ENCODE measurements around the gene ACOX1. TPM values are rescaled to one million over a fixed set of nuclear protein-coding genes. Genes with fewer than 3 reads are reported as not detected.

ACOX1 gene
- total and polyA plus RNA-seq, 10 donors = 6.3 to 60.2 (median 41.6) TPM

DNA sequence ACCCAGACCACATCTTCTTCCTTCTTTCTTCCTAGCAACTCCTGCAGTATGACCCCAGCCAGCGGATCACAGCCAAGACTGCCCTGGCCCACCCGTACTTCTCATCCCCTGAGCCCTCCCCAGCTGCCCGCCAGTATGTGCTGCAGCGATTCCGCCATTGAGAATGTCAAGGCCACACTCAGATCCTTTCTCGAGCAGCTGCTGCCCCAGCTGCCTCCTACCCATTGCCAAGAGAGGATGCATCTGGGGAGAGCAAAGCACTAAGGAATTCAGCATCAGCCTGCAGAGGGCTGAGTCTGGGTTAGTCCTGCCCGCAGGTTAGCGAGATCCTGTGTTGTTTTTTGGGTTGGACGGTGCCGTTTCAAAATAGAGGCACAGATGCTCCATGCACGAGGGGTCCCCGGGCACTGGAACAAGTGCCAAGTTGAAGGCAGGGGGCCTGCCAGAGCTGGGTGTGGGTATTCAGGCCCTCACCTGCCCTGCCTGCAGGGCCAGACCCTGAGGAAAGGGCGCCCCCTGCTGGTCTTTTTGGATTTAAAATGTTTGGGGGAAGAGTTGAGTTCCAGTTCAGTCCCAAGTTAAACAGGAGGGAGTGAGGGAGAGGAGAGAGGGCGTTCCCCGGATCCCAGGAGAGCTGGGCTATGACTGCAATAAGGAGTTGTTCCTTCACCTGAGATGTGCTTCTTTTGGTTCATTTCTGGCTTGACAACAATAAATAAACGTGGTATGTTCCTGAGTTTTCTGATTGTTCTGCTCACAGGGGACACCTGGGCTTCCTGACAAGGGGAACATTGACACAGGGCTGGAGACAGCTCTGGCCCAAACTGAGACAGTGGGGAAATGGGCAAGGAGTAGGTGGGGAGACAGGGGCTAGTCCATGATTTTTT is 26.5 kb upstream of the ACOX1 start:
- WGBS, 5 donors = 38 to 54% (median 47%) methylated on average over 13 to 16 of the region's 16 CpGs
- Histone ChIP-seq H3K36me3 (peaks cover 0 to 40% (median 0%) of the 10 kb centered on the region in 6 donors), H3K4me1 (peaks cover 7 to 36% (median 20%) of the 10 kb centered on the region in 6 donors), H3K4me3 (no peak overlapping the region), H3K27me3 (replicated peaks in 1 of 7) (no peaks in the 10 kb centered on the region), H3K27ac (peak overlapping the region in 3 of 8 donors; percentile 6 to 47 (median 21)), H3K9me3 (no peaks in the 10 kb centered on the region)
- DNase-seq = peak; percentile 93
- TF ChIP-seq POLR2A (IDR thresholded peaks at IDR 0.05) (no peak), POLR2AphosphoS5 (IDR thresholded peaks at IDR 0.05) (peak; percentile 50 to 83 (median 73))
- TF ChIP-seq, protein P1, sequence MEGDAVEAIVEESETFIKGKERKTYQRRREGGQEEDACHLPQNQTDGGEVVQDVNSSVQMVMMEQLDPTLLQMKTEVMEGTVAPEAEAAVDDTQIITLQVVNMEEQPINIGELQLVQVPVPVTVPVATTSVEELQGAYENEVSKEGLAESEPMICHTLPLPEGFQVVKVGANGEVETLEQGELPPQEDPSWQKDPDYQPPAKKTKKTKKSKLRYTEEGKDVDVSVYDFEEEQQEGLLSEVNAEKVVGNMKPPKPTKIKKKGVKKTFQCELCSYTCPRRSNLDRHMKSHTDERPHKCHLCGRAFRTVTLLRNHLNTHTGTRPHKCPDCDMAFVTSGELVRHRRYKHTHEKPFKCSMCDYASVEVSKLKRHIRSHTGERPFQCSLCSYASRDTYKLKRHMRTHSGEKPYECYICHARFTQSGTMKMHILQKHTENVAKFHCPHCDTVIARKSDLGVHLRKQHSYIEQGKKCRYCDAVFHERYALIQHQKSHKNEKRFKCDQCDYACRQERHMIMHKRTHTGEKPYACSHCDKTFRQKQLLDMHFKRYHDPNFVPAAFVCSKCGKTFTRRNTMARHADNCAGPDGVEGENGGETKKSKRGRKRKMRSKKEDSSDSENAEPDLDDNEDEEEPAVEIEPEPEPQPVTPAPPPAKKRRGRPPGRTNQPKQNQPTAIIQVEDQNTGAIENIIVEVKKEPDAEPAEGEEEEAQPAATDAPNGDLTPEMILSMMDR (IDR thresholded peaks at IDR 0.05 in 8 of 11, conservative IDR thresholded peaks at IDR 0.05 in 3 of 11) = peak; percentile 36 to 85 (median 79)
- intact Hi-C loops (cut with DNase I; ENCODE audit: low total_unique reads) = loop anchor here (2.0 kb wide), 1 partner anchor 101 kb away; the partner anchor contains the start of gene MRPL38

- TF ChIP-seq, protein P1 (IDR thresholded peaks at IDR 0.05 in 8 of 11, conservative IDR thresholded peaks at IDR 0.05 in 3 of 11) = no peak
- TF ChIP-seq POLR2A (IDR thresholded peaks at IDR 0.05) (no peak), POLR2AphosphoS5 (IDR thresholded peaks at IDR 0.05) (no peak)
These were observed 25.8 kb upstream of the ACOX1 start for GRCh38 chr17:76004750-76005262.

DNA sequence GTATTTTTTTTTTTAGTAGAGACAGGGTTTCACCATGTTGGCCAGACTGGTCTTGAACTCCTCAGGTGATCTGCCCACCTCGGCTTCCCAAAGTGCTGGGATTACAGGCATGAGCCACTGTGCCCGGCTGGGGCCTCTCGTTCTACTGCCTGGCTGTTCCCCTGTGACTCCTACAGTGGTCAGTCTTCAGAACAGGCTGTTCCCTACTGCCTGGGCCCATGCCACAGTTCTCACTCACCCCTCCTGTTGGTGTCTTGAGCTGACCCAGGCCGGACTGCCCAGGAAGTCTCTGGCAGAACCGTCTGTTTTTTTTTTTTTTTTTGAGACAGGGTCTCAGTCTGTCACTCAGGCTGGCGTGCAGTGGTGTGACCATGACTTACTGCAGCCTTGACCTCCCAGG is 24.9 kb upstream of the ACOX1 start:
- DNase-seq = no peak
- Histone ChIP-seq H3K4me1 (peaks cover 7 to 45% (median 22%) of the 10 kb centered on the region in 6 donors), H3K4me3 (no peak overlapping the region), H3K27me3 (replicated peaks in 1 of 7) (no peaks in the 10 kb centered on the region), H3K27ac (peak overlapping the region in 4 of 8 donors; percentile 33 to 54 (median 48)), H3K36me3 (peaks cover 0 to 47% (median 2%) of the 10 kb centered on the region in 6 donors), H3K9me3 (no peaks in the 10 kb centered on the region)
- WGBS, 5 donors = 67 to 90% (median 82%) methylated on average over 6 of the region's 6 CpGs
- no peak for TF ChIP-seq POLR2AphosphoS5 (IDR thresholded peaks at IDR 0.05)
- TF ChIP-seq, protein P1 (IDR thresholded peaks at IDR 0.05 in 8 of 11, conservative IDR thresholded peaks at IDR 0.05 in 3 of 11) = no peak
- no peak for TF ChIP-seq POLR2A (IDR thresholded peaks at IDR 0.05)
- intact Hi-C loops (cut with DNase I; ENCODE audit: low total_unique reads) = loop anchor here (2.0 kb wide), 1 partner anchor 99 kb away; the partner anchor contains the start of gene MRPL38

More at GRCh38 chr17:76004750-76005262, 25.8 kb upstream of the ACOX1 start:
- H3K4me3 ChIP-seq = no peak overlapping the region
- intact Hi-C loops (cut with DNase I; ENCODE audit: low total_unique reads) = loop anchor here (2.0 kb wide), 1 partner anchor 100 kb away; the partner anchor contains the start of gene MRPL38
- H3K27ac ChIP-seq = peak overlapping the region in 2 of 8 donors; percentile 21 to 47
- H3K36me3 ChIP-seq = peaks cover 0 to 47% (median 2%) of the 10 kb centered on the region in 6 donors
- no peaks in the 10 kb centered on the region for H3K9me3 ChIP-seq
- peaks cover 7 to 43% (median 22%) of the 10 kb centered on the region in 6 donors for H3K4me1 ChIP-seq
- no peak for DNase-seq
- no peaks in the 10 kb centered on the region for H3K27me3 ChIP-seq (replicated peaks in 1 of 7)
- 74 to 89% (median 79%) methylated on average over 7 to 8 of the region's 8 CpGs for WGBS, 5 donors

All from spleen (tissue), 11 donors.